Uterus (tissue), 2 donors: ENCODE measurements around the gene RIPOR1.

Experiments
- CTCF ChIP-seq, 4 experiments: fragments of 200-600 bp in 2 of 4; fragments of 450-650 bp in 2 of 4; sonication (generic) in 2 of 4; IDR thresholded peaks; one replicate each; pipeline ENCODE4 v1.5.1; 2016 to 2019; ENCODE audit warnings: antibody characterized with exemption in 4 of 4, mild to moderate bottlenecking in 2 of 4, moderate library complexity in 1 of 4
- POLR2A ChIP-seq, 2 donors: fragments of 450-650 bp; IDR thresholded peaks; one replicate each; pipeline ENCODE4 v1.6.1; 2016; ENCODE audit warnings: antibody characterized with exemption in 2 of 2, mild to moderate bottlenecking in 1 of 2, moderate library complexity in 1 of 2

- no peak for TF ChIP-seq CTCF (IDR thresholded peaks at IDR 0.05)
- no peak for TF ChIP-seq POLR2A (IDR thresholded peaks at IDR 0.05)
Measured at GRCh38 chr16:67517155-67517445, 11.5 kb upstream of the RIPOR1 start.
